Measurements from ENCODE around the gene BPIFB3. TPM values are rescaled to one million over a fixed set of nuclear protein-coding genes. Genes with fewer than 3 reads are reported as not detected.

The BPIFB3 gene
- total and polyA plus RNA-seq, 2 of the 4 experiments (the other 2 are of a cell fraction) = not detected

GRCh38 chr20:33012327-33013189, 41.1 kb upstream of the BPIFB3 start:
- Histone ChIP-seq H2BK20ac (ENCODE audit: low read depth, low read length) (no peak overlapping the region), H3K4ac (ENCODE audit: low read depth, low read length) (no peak overlapping the region), H3K36me3 (ENCODE audit: control insufficient read depth, insufficient read depth, low read length) (no peaks in the 10 kb centered on the region), H4K5ac (ENCODE audit: low read depth, low read length) (no peak overlapping the region), H3K4me3 (ENCODE audit: insufficient read depth, low read depth, low read length) (no peak overlapping the region), H2BK15ac (ENCODE audit: low read depth, low read length) (no peak overlapping the region), H3K79me1 (ENCODE audit: low read depth in 1 of 2, low read length in 2 of 2) (no peaks in the 10 kb centered on the region), H4K91ac (ENCODE audit: insufficient read depth, low read depth, low read length) (no peak overlapping the region), H3K9me3 (ENCODE audit: control insufficient read depth, insufficient read depth, low read length) (no peaks in the 10 kb centered on the region), H2AK9ac (replicated peaks; ENCODE audit: low read depth, low read length, poor library complexity) (no peak overlapping the region), H3K4me2 (ENCODE audit: low read depth, low read length) (no peak overlapping the region), H4K8ac (ENCODE audit: low read depth in 2 of 2, low read length in 2 of 2) (no peak overlapping the region), H2BK5ac (ENCODE audit: low read depth, low read length, poor library complexity, severe bottlenecking) (no peak overlapping the region), H4K20me1 (ENCODE audit: insufficient read depth, low read length) (no peaks in the 10 kb centered on the region; the same call in 1 of the 2 replicates), H3K56ac (ENCODE audit: extremely low read depth, insufficient read depth, low read length) (no peak overlapping the region), H3K27me3 (ENCODE audit: control insufficient read depth, insufficient read depth, low read length) (peaks cover 17% of the 10 kb centered on the region), H3K18ac (ENCODE audit: low read depth, low read length) (no peak overlapping the region), H2BK120ac (ENCODE audit: low read depth, low read length) (no peak overlapping the region), H3K23ac (ENCODE audit: low read depth, low read length) (no peak overlapping the region), H3K27ac (ENCODE audit: insufficient read depth, low read length) (no peak overlapping the region), H2AFZ (replicated peaks; ENCODE audit: low read length, poor library complexity) (no peak overlapping the region), H2AK5ac (ENCODE audit: low read depth, low read length) (no peak overlapping the region), H3K9ac (ENCODE audit: low read depth, low read length) (no peak overlapping the region), H3K9me1 (ENCODE audit: insufficient read depth, low read length) (no peaks in the 10 kb centered on the region), H3K14ac (replicated peaks; ENCODE audit: low read depth, low read length) (no peak overlapping the region), H3K4me1 (ENCODE audit: control insufficient read depth, insufficient read depth, low read length) (no peaks in the 10 kb centered on the region)
- CTCF ChIA-PET = no interaction called here
- dilution Hi-C loops (cut with HindIII; ENCODE audit: low sequenced_read_pairs, unreplicated experiment) (no loop called here), in situ Hi-C loops (cut with MboI; ENCODE audit: low sequenced_read_pairs) (no loop called here), intact Hi-C loops (cut with micrococcal nuclease) (no loop called here)
- DNase-seq (no peak), ATAC-seq (ENCODE audit: low read depth) (no peak)
- POLR2A ChIA-PET (ENCODE audit: unreplicated experiment) = no interaction called here
- no TSS peak for BruUV-seq (replicated peaks)
- TF ChIP-seq FOS (IDR thresholded peaks at IDR 0.05; ENCODE audit: low read depth, low read length) (no peak), MXI1 (IDR thresholded peaks at IDR 0.05; ENCODE audit: borderline replicate concordance, low read depth, low read length) (no peak), USF2 (IDR thresholded peaks at IDR 0.05; ENCODE audit: low read depth, low read length) (no peak)
- WGBS, 2 experiments (ENCODE audit: extremely low coverage in 2 of 2, insufficient read length in 1 of 2) = 33% methylated on average over 1 of the region's 15 CpGs; no CpG with 5 or more reads in 1 of the 2 experiments

Measured in IMR-90 (cell line).